Mesendoderm (in vitro differentiated cells): Measurements from ENCODE around the gene PEX10.

Source experiments
- DNase-seq: peaks from one replicate; pipeline ENCODE4 v3.0.0; 2013
- H2AK5ac ChIP-seq: 2 replicates; pipeline ENCODE4 v1.6.1; 2013; ENCODE audit warnings: low read length, inconsistent platforms
- H2BK120ac ChIP-seq: 2 replicates; pipeline ENCODE4 v1.6.1; 2013; ENCODE audit warnings: low read depth, mild to moderate bottlenecking, low read length, moderate library complexity, mixed read lengths
- H2BK15ac ChIP-seq: replicated peaks from 2 replicates; pipeline ENCODE4 v1.6.1; 2013; ENCODE audit warnings: low read depth, mild to moderate bottlenecking, moderate library complexity
- H2BK5ac ChIP-seq: 2 replicates; pipeline ENCODE4 v1.6.1; 2013; ENCODE audit warnings: low read length, inconsistent platforms
- H3K18ac ChIP-seq: 2 replicates; pipeline ENCODE4 v1.6.1; 2013; ENCODE audit warnings: mild to moderate bottlenecking, low read length, mixed read lengths
- H3K23ac ChIP-seq: one replicate; pipeline ENCODE4 v1.6.1; 2013; ENCODE audit warnings: low read length
- H3K27ac ChIP-seq: 2 replicates; pipeline ENCODE4 v1.5.1; 2013; ENCODE audit warnings: low read depth, mild to moderate bottlenecking, inconsistent platforms, low read length, moderate library complexity
- H3K27me3 ChIP-seq: 2 replicates; pipeline ENCODE4 v1.6.1; 2013; ENCODE audit warnings: low read length, control low read depth, mild to moderate bottlenecking, inconsistent platforms; ENCODE audit not compliant: insufficient read depth, poor library complexity
- H3K36me3 ChIP-seq: 2 replicates; pipeline ENCODE4 v1.6.1; 2013; ENCODE audit warnings: low read length, inconsistent platforms; ENCODE audit not compliant: control insufficient read depth, insufficient read depth
- H3K4ac ChIP-seq: one replicate; pipeline ENCODE4 v1.6.1; 2013; ENCODE audit warnings: low read depth, mild to moderate bottlenecking, low read length, moderate library complexity
- H3K4me1 ChIP-seq: 2 replicates; pipeline ENCODE4 v1.6.1; 2013; ENCODE audit warnings: low read depth, low read length, inconsistent platforms; ENCODE audit not compliant: control insufficient read depth
- H3K4me2 ChIP-seq: 2 replicates; pipeline ENCODE4 v1.6.1; 2013; ENCODE audit warnings: low read length
- H3K4me3 ChIP-seq: 2 replicates; pipeline ENCODE4 v1.5.1; 2013; ENCODE audit warnings: mild to moderate bottlenecking, low read length
- H3K56ac ChIP-seq: one replicate; pipeline ENCODE4 v1.6.1; 2013; ENCODE audit warnings: low read length
- H3K79me1 ChIP-seq: 2 replicates; pipeline ENCODE4 v1.6.1; 2013; ENCODE audit warnings: low read length, inconsistent platforms
- H3K79me2 ChIP-seq: 2 replicates; pipeline ENCODE4 v1.6.1; 2013; ENCODE audit warnings: mild to moderate bottlenecking, low read length; ENCODE audit not compliant: control insufficient read depth, insufficient read depth
- H3K9ac ChIP-seq: 2 replicates; pipeline ENCODE4 v1.6.1; 2013; ENCODE audit warnings: low read length, inconsistent platforms
- H4K5ac ChIP-seq: one replicate; pipeline ENCODE4 v1.6.1; 2013; ENCODE audit warnings: low read length
- H4K8ac ChIP-seq: one replicate; pipeline ENCODE4 v1.6.1; 2013; ENCODE audit warnings: low read depth, mild to moderate bottlenecking, control low read depth, low read length, moderate library complexity
- WGBS: extraction: QIAGEN DNeasy Blood & Tissue Kit; methylation state at CpG from one replicate; pipeline ENCODE4 v1.1.7; 2013; ENCODE audit warnings: low lambda C conversion rate, missing lambda C conversion rate; ENCODE audit not compliant: insufficient coverage; ENCODE audit errors: extremely low coverage; 5-methylcytosine and 5-hydroxymethylcytosine counted together

The PEX10 gene

GRCh38 chr1:2437617-2438016, 25.3 kb upstream of the PEX10 start:
- H3K36me3 ChIP-seq, result no peaks in the 10 kb centered on the region
- no peak overlapping the region for H3K4me3 ChIP-seq
- no peak overlapping the region for H3K56ac ChIP-seq
- no peaks in the 10 kb centered on the region for H3K79me1 ChIP-seq
- no peak overlapping the region for H2AK5ac ChIP-seq
- H4K5ac ChIP-seq, result no peak overlapping the region
- H3K27me3 ChIP-seq, result peaks cover 1% of the 10 kb centered on the region
- H3K18ac ChIP-seq, result no peak overlapping the region
- no peak overlapping the region for H4K8ac ChIP-seq
- no peak for DNase-seq
- H2BK15ac ChIP-seq, result no peak overlapping the region
- no peaks in the 10 kb centered on the region for H3K4me1 ChIP-seq
- H2BK5ac ChIP-seq, result no peak overlapping the region
- no peak overlapping the region for H3K23ac ChIP-seq
- no peak overlapping the region for H3K4ac ChIP-seq
- H2BK120ac ChIP-seq, result no peak overlapping the region
- no peaks in the 10 kb centered on the region for H3K79me2 ChIP-seq
- no peak overlapping the region for H3K27ac ChIP-seq
- no peak overlapping the region for H3K9ac ChIP-seq
- WGBS, result no CpG with 5 or more reads among the region's 15 CpGs
- no peak overlapping the region for H3K4me2 ChIP-seq

- H3K27me3 ChIP-seq, result no peaks in the 10 kb centered on the region
Observed at GRCh38 chr1:2436876-2437275, 24.5 kb upstream of the PEX10 start.

DNA sequence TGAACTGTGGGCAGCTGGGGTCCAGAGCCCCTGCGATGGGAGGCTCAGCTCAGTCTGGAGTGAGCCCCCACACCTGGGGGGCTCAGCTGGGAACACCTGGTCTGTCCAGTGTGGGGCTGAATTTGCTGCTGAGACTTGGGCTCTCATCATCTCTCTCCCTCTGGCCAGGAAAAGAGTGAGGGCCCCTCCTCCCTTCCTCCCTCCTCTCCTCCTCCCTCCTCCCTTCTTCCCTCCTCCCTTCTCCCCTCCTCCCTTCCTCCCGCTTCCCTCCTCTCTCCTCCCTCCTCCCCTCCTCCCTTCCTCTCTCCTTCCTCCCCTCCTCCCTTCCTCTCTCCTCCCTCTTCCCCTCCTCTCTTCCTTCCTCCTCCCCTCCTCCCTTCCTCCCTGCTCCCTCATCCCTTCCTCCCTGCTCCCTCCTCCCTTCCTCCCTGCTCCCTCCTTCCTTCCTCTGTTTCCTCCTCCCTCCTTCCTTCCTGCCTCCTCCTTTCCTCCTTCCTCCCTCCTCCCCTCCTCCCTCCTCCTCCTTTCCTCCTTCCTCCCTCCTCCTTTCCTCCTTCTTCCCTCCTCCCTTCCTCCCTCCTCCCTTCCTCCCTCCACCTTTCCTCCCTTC, 23.5 kb upstream of the PEX10 start:
- no CpG with 5 or more reads among the region's 2 CpGs for WGBS
- no peak overlapping the region for H3K18ac ChIP-seq
- H3K36me3 ChIP-seq, result no peaks in the 10 kb centered on the region
- no peak overlapping the region for H2BK120ac ChIP-seq
- H3K27ac ChIP-seq, result no peak overlapping the region
- H4K8ac ChIP-seq, result no peak overlapping the region
- H3K79me2 ChIP-seq, result no peaks in the 10 kb centered on the region
- H3K79me1 ChIP-seq, result no peaks in the 10 kb centered on the region
- no peaks in the 10 kb centered on the region for H3K27me3 ChIP-seq
- no peaks in the 10 kb centered on the region for H3K4me1 ChIP-seq
- H3K56ac ChIP-seq, result no peak overlapping the region
- H2BK5ac ChIP-seq, result no peak overlapping the region
- H3K23ac ChIP-seq, result no peak overlapping the region
- no peak overlapping the region for H2BK15ac ChIP-seq
- H3K9ac ChIP-seq, result no peak overlapping the region
- H3K4ac ChIP-seq, result no peak overlapping the region
- no peak overlapping the region for H2AK5ac ChIP-seq
- no peak for DNase-seq
- H4K5ac ChIP-seq, result no peak overlapping the region
- H3K4me2 ChIP-seq, result no peak overlapping the region
- no peak overlapping the region for H3K4me3 ChIP-seq

More at GRCh38 chr1:2436876-2437275, 24.5 kb upstream of the PEX10 start:
- H3K18ac ChIP-seq, result no peak overlapping the region
- H3K4me3 ChIP-seq, result no peak overlapping the region
- no peak overlapping the region for H2BK120ac ChIP-seq
- no peak overlapping the region for H3K4ac ChIP-seq
- no peaks in the 10 kb centered on the region for H3K4me1 ChIP-seq
- H3K79me1 ChIP-seq, result no peaks in the 10 kb centered on the region
- H3K79me2 ChIP-seq, result no peaks in the 10 kb centered on the region
- no peak overlapping the region for H3K9ac ChIP-seq
- H4K8ac ChIP-seq, result no peak overlapping the region
- no peak overlapping the region for H3K56ac ChIP-seq
- H3K27ac ChIP-seq, result no peak overlapping the region
- no peak overlapping the region for H3K23ac ChIP-seq
- H2AK5ac ChIP-seq, result no peak overlapping the region
- no peak overlapping the region for H2BK15ac ChIP-seq
- no peaks in the 10 kb centered on the region for H3K36me3 ChIP-seq
- DNase-seq, result no peak
- no peak overlapping the region for H3K4me2 ChIP-seq
- H2BK5ac ChIP-seq, result no peak overlapping the region
- no CpG with 5 or more reads among the region's 7 CpGs for WGBS
- no peak overlapping the region for H4K5ac ChIP-seq

DNA sequence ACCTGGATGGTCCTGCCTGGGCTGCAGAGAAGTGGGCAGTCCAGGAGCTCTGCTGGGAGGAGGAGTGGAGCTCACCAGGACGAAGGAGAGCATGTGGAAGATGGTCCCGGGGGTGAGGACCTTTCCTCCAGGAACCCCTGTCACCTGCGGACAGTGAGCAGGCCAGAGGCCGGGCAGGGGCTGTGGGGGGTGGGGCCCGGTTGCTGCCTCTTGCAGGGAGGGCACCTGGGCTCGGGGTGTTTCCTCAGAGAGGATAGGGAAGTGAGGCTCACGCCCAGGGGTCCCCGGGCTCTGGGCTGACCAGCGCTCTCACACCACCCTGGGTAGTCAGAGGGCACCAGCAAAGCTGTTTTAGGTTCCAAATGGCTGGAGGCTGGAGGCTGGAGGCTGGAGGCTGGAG, 22.7 kb upstream of the PEX10 start:
- no peak overlapping the region for H3K9ac ChIP-seq
- no peak overlapping the region for H2AK5ac ChIP-seq
- no peak overlapping the region for H2BK5ac ChIP-seq
- no peak overlapping the region for H2BK15ac ChIP-seq
- H3K4me2 ChIP-seq, result no peak overlapping the region
- H4K5ac ChIP-seq, result no peak overlapping the region
- no peaks in the 10 kb centered on the region for H3K36me3 ChIP-seq
- no peak overlapping the region for H4K8ac ChIP-seq
- H3K18ac ChIP-seq, result no peak overlapping the region
- no peaks in the 10 kb centered on the region for H3K79me2 ChIP-seq
- no CpG with 5 or more reads among the region's 9 CpGs for WGBS
- H2BK120ac ChIP-seq, result no peak overlapping the region
- no peak for DNase-seq
- no peak overlapping the region for H3K27ac ChIP-seq
- no peak overlapping the region for H3K23ac ChIP-seq
- H3K27me3 ChIP-seq, result no peaks in the 10 kb centered on the region
- no peak overlapping the region for H3K56ac ChIP-seq
- no peak overlapping the region for H3K4ac ChIP-seq
- H3K4me3 ChIP-seq, result no peak overlapping the region
- H3K79me1 ChIP-seq, result no peaks in the 10 kb centered on the region
- no peaks in the 10 kb centered on the region for H3K4me1 ChIP-seq

DNA sequence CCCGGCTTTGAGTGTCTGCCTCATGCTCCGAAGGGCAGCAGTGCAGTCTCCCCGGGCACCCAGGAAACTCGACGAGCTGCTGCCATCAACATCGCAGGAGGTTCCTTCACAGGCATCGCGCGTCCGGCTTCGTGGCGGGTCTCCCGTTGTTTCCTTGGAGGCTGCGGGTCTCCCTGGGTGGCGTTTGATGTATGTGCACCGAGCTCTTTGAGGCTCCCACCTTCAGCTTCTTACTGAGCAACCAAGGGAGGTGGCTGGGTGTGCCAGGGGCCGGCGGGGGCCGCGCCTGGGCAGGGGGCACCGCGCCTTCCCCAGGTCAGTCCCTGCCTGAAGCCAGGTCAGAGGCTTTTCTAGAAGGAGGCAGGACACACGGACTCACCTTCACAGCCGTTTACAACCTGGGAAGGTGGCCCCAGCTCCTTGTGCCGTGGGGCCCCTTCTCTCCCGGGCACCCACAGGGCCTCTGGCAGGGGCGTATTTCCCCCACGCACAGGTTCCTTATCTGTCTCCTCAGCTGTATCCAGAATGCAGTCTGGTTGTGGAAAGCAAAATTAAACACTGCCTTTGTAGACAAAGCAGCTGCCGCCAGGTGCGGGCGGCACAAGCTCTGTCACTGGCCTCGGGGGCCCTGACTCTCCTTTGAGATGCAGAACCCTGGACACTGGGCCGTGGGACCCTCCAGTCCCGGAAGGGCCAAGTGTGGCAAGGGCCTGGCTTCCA, 21.7 kb upstream of the PEX10 start:
- no peak overlapping the region for H2BK5ac ChIP-seq
- H3K4me2 ChIP-seq, result no peak overlapping the region
- H3K56ac ChIP-seq, result no peak overlapping the region
- no peak overlapping the region for H2BK15ac ChIP-seq
- no peak overlapping the region for H3K9ac ChIP-seq
- H2BK120ac ChIP-seq, result no peak overlapping the region
- no peaks in the 10 kb centered on the region for H3K79me1 ChIP-seq
- no peaks in the 10 kb centered on the region for H3K4me1 ChIP-seq
- no peak overlapping the region for H4K5ac ChIP-seq
- H4K8ac ChIP-seq, result no peak overlapping the region
- H3K4ac ChIP-seq, result no peak overlapping the region
- no peak overlapping the region for H2AK5ac ChIP-seq
- DNase-seq, result no peak
- no peaks in the 10 kb centered on the region for H3K36me3 ChIP-seq
- H3K27me3 ChIP-seq, result no peaks in the 10 kb centered on the region
- WGBS, result no CpG with 5 or more reads among the region's 34 CpGs
- no peaks in the 10 kb centered on the region for H3K79me2 ChIP-seq
- no peak overlapping the region for H3K27ac ChIP-seq
- H3K4me3 ChIP-seq, result no peak overlapping the region
- no peak overlapping the region for H3K18ac ChIP-seq
- no peak overlapping the region for H3K23ac ChIP-seq

DNA sequence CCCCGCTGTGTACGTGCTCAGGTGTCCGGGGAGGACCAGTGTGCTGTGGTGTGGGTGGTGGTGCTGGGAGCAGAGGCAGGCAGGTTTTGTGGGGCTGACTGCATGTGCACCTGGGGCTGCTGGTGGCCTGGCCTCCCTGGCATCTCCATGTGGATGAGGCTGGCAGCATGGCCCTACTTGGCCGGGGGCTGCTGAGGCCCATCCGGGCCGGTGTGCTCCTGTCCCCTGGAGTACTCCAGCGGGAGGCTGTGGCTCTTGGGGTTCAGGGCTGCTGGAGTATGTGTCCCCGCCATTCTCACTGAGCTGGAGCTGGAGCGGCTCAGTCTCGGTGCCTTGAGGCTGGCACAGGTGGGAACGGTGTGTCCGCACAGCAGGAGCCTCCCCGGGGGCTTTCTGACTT, 20.8 kb upstream of the PEX10 start:
- Histone ChIP-seq H3K79me2 (no peaks in the 10 kb centered on the region), H3K18ac (no peak overlapping the region), H3K36me3 (no peaks in the 10 kb centered on the region), H2AK5ac (no peak overlapping the region), H3K79me1 (no peaks in the 10 kb centered on the region), H4K8ac (no peak overlapping the region), H3K56ac (no peak overlapping the region), H3K27me3 (no peaks in the 10 kb centered on the region), H3K4me3 (no peak overlapping the region), H2BK15ac (no peak overlapping the region), H3K9ac (no peak overlapping the region), H4K5ac (no peak overlapping the region), H2BK5ac (no peak overlapping the region), H3K27ac (no peak overlapping the region), H3K4ac (no peak overlapping the region), H3K4me1 (no peaks in the 10 kb centered on the region), H3K4me2 (no peak overlapping the region), H2BK120ac (no peak overlapping the region), H3K23ac (no peak overlapping the region)
- DNase-seq, result no peak
- no CpG with 5 or more reads among the region's 13 CpGs for WGBS
